Measurements from ENCODE around the gene HCFC1R1. TPM values are rescaled to one million over a fixed set of nuclear protein-coding genes. Genes with fewer than 3 reads are reported as not detected.

Gene HCFC1R1
- polyA plus RNA-seq, 3 donors = 16.7 to 27.1 (median 19.9) TPM

DNA sequence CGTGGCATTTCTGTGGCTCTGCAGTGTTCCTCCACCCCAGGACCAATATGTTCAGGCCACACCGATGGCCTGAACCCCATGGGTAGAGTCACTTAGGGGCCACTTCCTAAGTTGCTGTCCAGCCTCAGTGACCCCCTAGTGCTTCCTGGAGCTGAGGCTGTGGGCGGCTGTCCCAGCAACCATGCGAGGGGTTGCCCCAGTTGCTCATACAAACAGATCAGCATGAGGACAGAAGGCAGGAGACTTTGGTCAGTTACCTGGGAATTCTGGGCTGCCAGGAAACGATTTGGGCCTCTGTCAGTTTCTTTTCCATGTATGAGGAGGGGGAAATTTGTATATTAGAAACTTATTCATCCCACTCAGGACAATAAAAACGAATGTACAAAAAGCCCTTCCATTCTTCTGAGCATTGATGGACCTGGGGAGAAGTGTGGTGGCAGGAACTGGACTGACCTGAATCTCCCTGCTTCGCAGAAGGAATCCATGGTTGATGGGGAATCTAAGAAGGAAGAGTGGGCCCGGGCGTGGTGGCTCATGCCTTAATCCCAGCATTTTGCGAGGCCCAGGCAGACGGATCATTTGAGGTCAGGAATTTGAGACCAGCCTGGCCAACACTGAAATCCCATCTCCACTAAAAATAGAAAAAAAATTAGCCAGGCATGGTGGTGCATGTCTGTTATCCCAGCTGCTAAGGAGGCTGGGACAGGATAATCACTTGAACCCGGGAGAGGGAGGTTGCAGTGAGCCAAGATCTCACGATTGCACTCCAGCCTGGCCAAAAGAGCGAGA is 36.8 kb upstream of the HCFC1R1 start:
- Histone ChIP-seq H2AFZ (ENCODE audit: insufficient read depth, low read depth, low read length, poor library complexity, severe bottlenecking) (peak overlapping the region; percentile 97), H3K36me3 (replicated peaks in 1 of 2; ENCODE audit: control insufficient read depth in 1 of 2, insufficient read depth in 2 of 2, low read length in 2 of 2) (no peaks in the 10 kb centered on the region), H3K4me2 (replicated peaks; ENCODE audit: extremely low read depth, low read length, poor library complexity, severe bottlenecking) (no peak overlapping the region), H3K9ac (ENCODE audit: insufficient read depth, low read length, poor library complexity, severe bottlenecking) (no peak overlapping the region), H3K27ac (ENCODE audit: low read depth in 1 of 2, low read length in 2 of 2) (no peak overlapping the region), H3K9me3 (replicated peaks in 1 of 2; ENCODE audit: control insufficient read depth in 1 of 2, insufficient read depth in 1 of 2, low read length in 2 of 2) (no peaks in the 10 kb centered on the region), H4K20me1 (ENCODE audit: insufficient read depth, low read length) (no peaks in the 10 kb centered on the region), H3K4me1 (ENCODE audit: control insufficient read depth in 1 of 2, insufficient read depth in 2 of 2, low read length in 2 of 2) (peaks cover 48 to 60% of the 10 kb centered on the region in 2 donors), H3K79me2 (ENCODE audit: insufficient read depth, low read length) (no peaks in the 10 kb centered on the region), H3K4me3 (replicated peaks in 1 of 3; ENCODE audit: low read depth in 2 of 3, low read length in 3 of 3) (no peak overlapping the region), H3K27me3 (ENCODE audit: control insufficient read depth in 2 of 2, insufficient read depth in 2 of 2, low read length in 2 of 2) (no peaks in the 10 kb centered on the region)
- Mint-ChIP-seq H3K27ac (peak overlapping the region in 1 of 7 donors; percentile 53), H3K4me3 (no peak overlapping the region), H3K27me3 (ENCODE audit: low read depth in 3 of 3) (peaks cover 0 to 7% (median 3%) of the 10 kb centered on the region in 3 donors), H3K36me3 (peaks cover 4 to 14% of the 10 kb centered on the region in 2 donors), H3K4me1 (peaks cover 40% of the 10 kb centered on the region), H3K9me3 (no peaks in the 10 kb centered on the region)
- no peak for TF ChIP-seq CTCF (IDR thresholded peaks at IDR 0.05)
- DNase-seq = no peak
- 87% methylated on average over 9 of the region's 14 CpGs for WGBS (ENCODE audit: insufficient coverage)
- intact Hi-C loops (cut with micrococcal nuclease) = loop anchor here in 1 of 2 donors (5.0 kb wide), 1 partner anchor 107 kb away; no protein-coding TSS in a partner anchor

- 36% methylated on average over 5 of the region's 9 CpGs for WGBS (ENCODE audit: insufficient coverage)
- peak overlapping the region; percentile 77 for H3K9ac ChIP-seq (ENCODE audit: insufficient read depth, low read length, poor library complexity, severe bottlenecking)
- H3K36me3 ChIP-seq (replicated peaks in 1 of 2; ENCODE audit: control insufficient read depth in 1 of 2, insufficient read depth in 2 of 2, low read length in 2 of 2) = no peaks in the 10 kb centered on the region
- H3K4me2 ChIP-seq (replicated peaks; ENCODE audit: extremely low read depth, low read length, poor library complexity, severe bottlenecking) = peak overlapping the region; percentile 100
- intact Hi-C loops (cut with micrococcal nuclease) = loop anchor here (2.0 to 5.0 kb wide), 3 partner anchors 68 to 108 kb away; no protein-coding TSS in a partner anchor
- peak overlapping the region in 6 of 7 donors; percentile 35 to 77 (median 70) for H3K27ac Mint-ChIP-seq
- DNase-seq = no peak
- H3K79me2 ChIP-seq (ENCODE audit: insufficient read depth, low read length) = no peaks in the 10 kb centered on the region
- no peaks in the 10 kb centered on the region for H4K20me1 ChIP-seq (ENCODE audit: insufficient read depth, low read length)
- peaks cover 47% of the 10 kb centered on the region for H3K4me1 Mint-ChIP-seq
- H3K27ac ChIP-seq (ENCODE audit: low read depth in 1 of 2, low read length in 2 of 2) = peak overlapping the region in 1 of 2 donors; percentile 72
- H2AFZ ChIP-seq (ENCODE audit: insufficient read depth, low read depth, low read length, poor library complexity, severe bottlenecking) = peak overlapping the region; percentile 97
- H3K4me1 ChIP-seq (ENCODE audit: control insufficient read depth in 1 of 2, insufficient read depth in 2 of 2, low read length in 2 of 2) = peaks cover 55 to 67% of the 10 kb centered on the region in 2 donors
- H3K27me3 ChIP-seq (ENCODE audit: control insufficient read depth in 2 of 2, insufficient read depth in 2 of 2, low read length in 2 of 2) = no peaks in the 10 kb centered on the region
- H3K4me3 ChIP-seq (replicated peaks in 1 of 3; ENCODE audit: low read depth in 2 of 3, low read length in 3 of 3) = peak overlapping the region; percentile 34 to 88 (median 48)
- H3K9me3 ChIP-seq (replicated peaks in 1 of 2; ENCODE audit: control insufficient read depth in 1 of 2, insufficient read depth in 1 of 2, low read length in 2 of 2) = no peaks in the 10 kb centered on the region
- TF ChIP-seq CTCF (IDR thresholded peaks at IDR 0.05) = no peak
- H3K4me3 Mint-ChIP-seq = peak overlapping the region; percentile 76 to 86
- peaks cover 5 to 17% of the 10 kb centered on the region in 2 donors for H3K36me3 Mint-ChIP-seq
- H3K27me3 Mint-ChIP-seq (ENCODE audit: low read depth in 3 of 3) = peaks cover 0 to 3% (median 3%) of the 10 kb centered on the region in 3 donors
- no peaks in the 10 kb centered on the region for H3K9me3 Mint-ChIP-seq
Observed at GRCh38 chr16:3059723-3060242, 36.0 kb upstream of the HCFC1R1 start.

All from CD14-positive monocyte (primary cell).